OCI-LY3 (cell line): ENCODE measurements around the gene PALMD.

Experiments used
- H2AFZ ChIP-seq: fragments of 200-600, 300-600 bp; shearing (Covaris generic); 2 replicates; pipeline ENCODE4 v1.6.0; 2014; ENCODE audit warnings: antibody characterized with exemption, low read depth, low read length
- H3K27ac ChIP-seq: fragments of 200-600, 300-600 bp; sonication (generic); 2 replicates; pipeline ENCODE4 v1.5.1; 2014; ENCODE audit warnings: mild to moderate bottlenecking, low read length, moderate library complexity, mixed read lengths
- H3K27me3 ChIP-seq: fragments of 200-600, 300-600 bp; sonication (generic); 2 replicates; pipeline ENCODE4 v1.6.1; 2014; ENCODE audit warnings: low read depth, low read length, mixed read lengths
- H3K36me3 ChIP-seq: fragments of 200-600, 300-600 bp; sonication (generic); replicated peaks from 2 replicates; pipeline ENCODE3; 2014; ENCODE audit warnings: low read depth, low read length, mixed read lengths
- H3K4me1 ChIP-seq: fragments of 300-600, 200-600 bp; sonication (generic); 2 replicates; pipeline ENCODE4 v1.6.1; 2014; ENCODE audit warnings: low read length, mixed read lengths
- H3K4me2 ChIP-seq: fragments of 200-600, 300-600 bp; sonication (generic); 2 replicates; pipeline ENCODE4 v1.6.1; 2014; ENCODE audit warnings: low read length, mixed read lengths
- H3K4me3 ChIP-seq: fragments of 300-600, 200-600 bp; sonication (generic); 2 replicates; pipeline ENCODE4 v1.5.1; 2014; ENCODE audit warnings: antibody characterized with exemption, mild to moderate bottlenecking, low read length, moderate library complexity
- H3K79me2 ChIP-seq: fragments of 300-600, 200-600 bp; shearing (Covaris generic); 2 replicates; pipeline ENCODE4 v1.6.1; 2014; ENCODE audit warnings: mild to moderate bottlenecking, low read length, mixed read lengths
- H3K9ac ChIP-seq: fragments of 300-600, 200-600 bp; shearing (Covaris generic); 2 replicates; pipeline ENCODE4 v1.6.0; 2014; ENCODE audit warnings: mild to moderate bottlenecking, low read length, moderate library complexity
- H3K9me3 ChIP-seq: fragments of 200-600, 300-600 bp; shearing (Covaris generic); 2 replicates; pipeline ENCODE4 v1.6.1; 2014; ENCODE audit warnings: low read length, mixed read lengths; ENCODE audit not compliant: insufficient read depth
- H4K20me1 ChIP-seq: fragments of 200-600, 300-600 bp; sonication (generic); 2 replicates; pipeline ENCODE4 v1.6.1; 2016; ENCODE audit warnings: low read length, mixed read lengths; ENCODE audit not compliant: insufficient read depth
- EZH2phosphoT487 ChIP-seq: fragments of 200-600 bp; shearing (Covaris generic); IDR thresholded peaks from 2 replicates; pipeline ENCODE4 v1.6.1; 2018; ENCODE audit warnings: antibody characterized with exemption, mixed run types, low read depth
- TF ChIP-seq, protein P1 (sequence below): fragments of 200-600, 300-600 bp; sonication (generic); IDR thresholded peaks from 2 replicates; pipeline ENCODE4 v1.5.1; 2014; ENCODE audit warnings: antibody characterized with exemption, low read length, low read depth

The PALMD gene

DNA sequence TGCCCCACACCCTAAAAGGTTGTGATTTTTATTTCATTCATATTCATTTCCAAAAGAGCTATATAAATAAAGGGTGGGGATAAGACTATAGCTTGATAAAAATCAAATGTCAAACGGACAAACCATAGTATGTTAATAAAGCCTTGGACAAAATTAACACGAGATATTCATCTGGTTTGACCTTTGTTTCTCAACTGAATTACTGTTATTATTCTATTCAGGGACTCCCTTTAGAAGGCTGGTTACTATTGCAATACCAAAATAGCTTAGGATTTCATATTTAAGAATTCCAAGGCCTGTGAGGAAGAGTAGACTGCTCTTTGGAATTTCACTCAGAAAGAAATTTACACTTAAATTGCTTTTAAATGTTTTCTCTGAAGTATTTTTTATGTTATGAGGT lies 10.2 kb upstream of the PALMD start:
- no peak overlapping the region for H3K4me3 ChIP-seq
- no peak for TF ChIP-seq EZH2phosphoT487
- TF ChIP-seq, protein P1, sequence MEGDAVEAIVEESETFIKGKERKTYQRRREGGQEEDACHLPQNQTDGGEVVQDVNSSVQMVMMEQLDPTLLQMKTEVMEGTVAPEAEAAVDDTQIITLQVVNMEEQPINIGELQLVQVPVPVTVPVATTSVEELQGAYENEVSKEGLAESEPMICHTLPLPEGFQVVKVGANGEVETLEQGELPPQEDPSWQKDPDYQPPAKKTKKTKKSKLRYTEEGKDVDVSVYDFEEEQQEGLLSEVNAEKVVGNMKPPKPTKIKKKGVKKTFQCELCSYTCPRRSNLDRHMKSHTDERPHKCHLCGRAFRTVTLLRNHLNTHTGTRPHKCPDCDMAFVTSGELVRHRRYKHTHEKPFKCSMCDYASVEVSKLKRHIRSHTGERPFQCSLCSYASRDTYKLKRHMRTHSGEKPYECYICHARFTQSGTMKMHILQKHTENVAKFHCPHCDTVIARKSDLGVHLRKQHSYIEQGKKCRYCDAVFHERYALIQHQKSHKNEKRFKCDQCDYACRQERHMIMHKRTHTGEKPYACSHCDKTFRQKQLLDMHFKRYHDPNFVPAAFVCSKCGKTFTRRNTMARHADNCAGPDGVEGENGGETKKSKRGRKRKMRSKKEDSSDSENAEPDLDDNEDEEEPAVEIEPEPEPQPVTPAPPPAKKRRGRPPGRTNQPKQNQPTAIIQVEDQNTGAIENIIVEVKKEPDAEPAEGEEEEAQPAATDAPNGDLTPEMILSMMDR = no peak

DNA sequence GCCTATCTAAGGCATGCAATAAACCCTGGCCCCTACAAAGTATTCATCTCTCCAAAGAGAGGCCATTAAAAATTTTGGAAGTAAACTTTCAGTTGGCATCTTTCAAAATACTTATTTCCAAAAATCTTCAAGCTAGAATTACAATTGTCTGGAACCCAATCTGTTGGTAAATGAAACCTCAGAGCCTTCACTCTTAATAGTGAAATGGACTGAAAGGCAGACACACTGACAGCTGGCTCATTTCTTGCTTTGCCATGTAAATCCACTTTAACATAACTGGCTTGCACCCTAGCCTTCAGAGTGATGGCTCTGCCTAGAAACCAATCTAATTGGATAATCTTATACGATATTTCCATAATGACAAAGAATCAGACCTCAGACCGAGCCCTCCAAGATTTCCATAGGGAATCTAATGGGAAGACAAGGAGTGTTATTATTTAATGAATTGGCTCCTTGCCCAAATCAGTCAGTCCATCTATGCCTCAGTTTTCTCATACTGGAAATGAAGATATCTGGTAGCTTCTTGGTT lies 9.2 kb upstream of the PALMD start:
- Histone ChIP-seq H3K9ac (no peak overlapping the region), H3K27ac (no peak overlapping the region), H3K4me3 (no peak overlapping the region), H3K9me3 (no peaks in the 10 kb centered on the region), H4K20me1 (no peaks in the 10 kb centered on the region), H3K4me2 (no peak overlapping the region), H3K27me3 (no peaks in the 10 kb centered on the region), H3K36me3 (no peaks in the 10 kb centered on the region), H3K79me2 (no peaks in the 10 kb centered on the region), H2AFZ (no peak overlapping the region), H3K4me1 (no peaks in the 10 kb centered on the region)
- TF ChIP-seq EZH2phosphoT487 = no peak
- TF ChIP-seq, protein P1 = no peak

More for the DNA sequence above, 10.2 kb upstream of the PALMD start:
- Histone ChIP-seq H4K20me1 (no peaks in the 10 kb centered on the region), H3K36me3 (no peaks in the 10 kb centered on the region), H2AFZ (no peak overlapping the region), H3K9ac (no peak overlapping the region), H3K27ac (no peak overlapping the region), H3K4me2 (no peak overlapping the region), H3K4me1 (no peaks in the 10 kb centered on the region), H3K79me2 (no peaks in the 10 kb centered on the region), H3K27me3 (no peaks in the 10 kb centered on the region), H3K9me3 (no peaks in the 10 kb centered on the region)

DNA sequence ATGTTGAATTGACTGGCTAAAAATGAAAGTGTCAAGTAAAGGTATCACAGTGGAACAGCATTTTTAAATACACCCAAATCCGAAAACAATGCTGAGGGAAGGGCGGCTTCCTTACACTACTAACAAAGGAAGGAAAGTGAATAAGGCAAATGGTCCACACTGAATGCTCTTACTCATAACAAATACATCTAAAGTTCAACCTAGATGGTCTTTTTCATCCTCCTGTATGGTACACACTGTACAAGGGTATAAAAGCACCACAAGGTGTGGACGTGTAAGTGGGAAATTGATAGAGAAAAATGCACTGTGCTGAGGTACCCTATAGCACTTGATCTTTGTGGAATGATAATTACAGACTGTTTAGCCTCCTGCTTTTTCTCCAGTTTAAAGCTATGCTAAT lies 7.1 kb upstream of the PALMD start:
- no peaks in the 10 kb centered on the region for H3K36me3 ChIP-seq
- H3K4me2 ChIP-seq = no peak overlapping the region
- H3K27ac ChIP-seq = no peak overlapping the region
- no peaks in the 10 kb centered on the region for H3K9me3 ChIP-seq
- H3K9ac ChIP-seq = no peak overlapping the region
- H4K20me1 ChIP-seq = no peaks in the 10 kb centered on the region
- no peak overlapping the region for H3K4me3 ChIP-seq
- H3K4me1 ChIP-seq = no peaks in the 10 kb centered on the region
- TF ChIP-seq EZH2phosphoT487 = no peak
- TF ChIP-seq, protein P1 = no peak
- H2AFZ ChIP-seq = no peak overlapping the region
- no peaks in the 10 kb centered on the region for H3K79me2 ChIP-seq
- H3K27me3 ChIP-seq = no peaks in the 10 kb centered on the region

DNA sequence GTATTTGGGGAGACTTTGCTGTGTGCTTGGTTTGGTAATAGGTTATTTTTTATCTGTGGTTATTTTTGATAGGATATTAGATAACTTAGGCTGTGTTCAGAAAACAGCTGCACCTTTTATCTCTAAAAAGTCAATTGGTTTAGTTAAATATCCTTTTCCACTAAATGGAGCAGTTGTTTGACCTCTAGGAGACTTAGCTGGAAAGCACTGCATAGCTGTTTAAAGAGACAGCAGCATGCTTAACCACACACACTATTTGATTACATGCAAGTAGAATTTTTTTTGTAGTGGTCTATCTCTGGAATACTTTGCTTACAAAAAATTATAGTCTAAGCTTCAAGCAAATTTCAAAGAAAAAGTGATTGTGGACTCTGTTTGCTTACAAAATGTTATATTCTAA lies 6.5 kb upstream of the PALMD start:
- H2AFZ ChIP-seq = no peak overlapping the region
- TF ChIP-seq, protein P1 = no peak
- no peak for TF ChIP-seq EZH2phosphoT487

More for the DNA sequence above, 6.5 kb upstream of the PALMD start:
- Histone ChIP-seq H3K36me3 (no peaks in the 10 kb centered on the region), H3K9me3 (no peaks in the 10 kb centered on the region), H3K79me2 (no peaks in the 10 kb centered on the region), H3K9ac (no peak overlapping the region), H3K27me3 (no peaks in the 10 kb centered on the region), H4K20me1 (no peaks in the 10 kb centered on the region), H3K4me2 (no peak overlapping the region), H3K27ac (no peak overlapping the region), H3K4me3 (no peak overlapping the region), H3K4me1 (no peaks in the 10 kb centered on the region)
